PFSK-1 (cell line): ENCODE results near the gene ALDOC.

Experiments
- POLR2AphosphoS5 ChIP-seq: IDR thresholded peaks from 2 replicates; pipeline ENCODE4 v1.6.1; 2012; ENCODE audit warnings: low read depth, mild to moderate bottlenecking, control low read depth, low read length, moderate library complexity
- SIN3A ChIP-seq: IDR thresholded peaks from 2 replicates; pipeline ENCODE4 v1.6.1; 2012; ENCODE audit warnings: mild to moderate bottlenecking, low read length, moderate library complexity, borderline replicate concordance; ENCODE audit not compliant: insufficient read depth
- TAF1 ChIP-seq: IDR thresholded peaks from 2 replicates; pipeline ENCODE4 v1.6.1; 2012; ENCODE audit warnings: low read length, control low read depth, borderline replicate concordance; ENCODE audit not compliant: insufficient read depth
- TF ChIP-seq, protein P1 (sequence below), 2 experiments: IDR thresholded peaks; 2 replicates each; pipeline versions ENCODE4 v1.6.1 to v1.8.0; 2011 to 2012; ENCODE audit warnings: low read depth in 2 of 2, low read length in 2 of 2, control low read depth in 1 of 2, inconsistent platforms in 1 of 2, mild to moderate bottlenecking in 1 of 2, moderate library complexity in 1 of 2; ENCODE audit not compliant: insufficient read depth in 1 of 2

DNA sequence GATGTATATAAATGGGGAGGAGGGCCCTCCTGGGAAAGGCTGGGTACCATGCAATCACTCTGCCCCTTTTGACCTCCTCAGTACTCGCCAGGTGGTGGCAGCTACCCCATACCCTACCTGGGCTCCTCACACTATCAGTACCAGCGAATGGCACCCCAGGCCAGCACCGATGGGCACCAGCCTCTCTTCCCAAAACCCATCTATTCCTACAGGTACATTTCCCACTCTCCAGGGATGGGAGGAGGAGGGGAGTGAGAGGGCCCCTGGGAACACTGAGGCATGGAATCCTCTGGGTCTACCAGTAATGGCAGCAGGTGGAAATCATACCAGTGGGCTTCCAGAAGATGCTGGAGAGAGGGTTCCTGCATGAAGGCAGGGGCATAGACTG is 47.7 kb downstream of the ALDOC start:
- TF ChIP-seq POLR2AphosphoS5 = no peak
- TF ChIP-seq SIN3A = no peak
- no peak for TF ChIP-seq TAF1
- TF ChIP-seq, protein P1, sequence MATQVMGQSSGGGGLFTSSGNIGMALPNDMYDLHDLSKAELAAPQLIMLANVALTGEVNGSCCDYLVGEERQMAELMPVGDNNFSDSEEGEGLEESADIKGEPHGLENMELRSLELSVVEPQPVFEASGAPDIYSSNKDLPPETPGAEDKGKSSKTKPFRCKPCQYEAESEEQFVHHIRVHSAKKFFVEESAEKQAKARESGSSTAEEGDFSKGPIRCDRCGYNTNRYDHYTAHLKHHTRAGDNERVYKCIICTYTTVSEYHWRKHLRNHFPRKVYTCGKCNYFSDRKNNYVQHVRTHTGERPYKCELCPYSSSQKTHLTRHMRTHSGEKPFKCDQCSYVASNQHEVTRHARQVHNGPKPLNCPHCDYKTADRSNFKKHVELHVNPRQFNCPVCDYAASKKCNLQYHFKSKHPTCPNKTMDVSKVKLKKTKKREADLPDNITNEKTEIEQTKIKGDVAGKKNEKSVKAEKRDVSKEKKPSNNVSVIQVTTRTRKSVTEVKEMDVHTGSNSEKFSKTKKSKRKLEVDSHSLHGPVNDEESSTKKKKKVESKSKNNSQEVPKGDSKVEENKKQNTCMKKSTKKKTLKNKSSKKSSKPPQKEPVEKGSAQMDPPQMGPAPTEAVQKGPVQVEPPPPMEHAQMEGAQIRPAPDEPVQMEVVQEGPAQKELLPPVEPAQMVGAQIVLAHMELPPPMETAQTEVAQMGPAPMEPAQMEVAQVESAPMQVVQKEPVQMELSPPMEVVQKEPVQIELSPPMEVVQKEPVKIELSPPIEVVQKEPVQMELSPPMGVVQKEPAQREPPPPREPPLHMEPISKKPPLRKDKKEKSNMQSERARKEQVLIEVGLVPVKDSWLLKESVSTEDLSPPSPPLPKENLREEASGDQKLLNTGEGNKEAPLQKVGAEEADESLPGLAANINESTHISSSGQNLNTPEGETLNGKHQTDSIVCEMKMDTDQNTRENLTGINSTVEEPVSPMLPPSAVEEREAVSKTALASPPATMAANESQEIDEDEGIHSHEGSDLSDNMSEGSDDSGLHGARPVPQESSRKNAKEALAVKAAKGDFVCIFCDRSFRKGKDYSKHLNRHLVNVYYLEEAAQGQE (IDR thresholded peaks at IDR 0.05; ENCODE audit: insufficient read depth in 1 of 2, low read depth in 2 of 2, low read length in 2 of 2) = no peak
